Lung (tissue), 16 donors: ENCODE data around the gene TMC1. TPM values are rescaled to one million over a fixed set of nuclear protein-coding genes. Genes with fewer than 3 reads are reported as not detected.
"Not testable (repeated sequence)": the region's sequence is repeated elsewhere in the genome, so short reads cannot be mapped to it uniquely, and the experiment has no call there.

ENCODE experiments used
- ATAC-seq: fragments of 200-7000 bp; cut with Tn5 transposase; one replicate; pipeline ENCODE4 v1.9.1; 2020; ENCODE audit warnings: moderate number of reproducible peaks; ENCODE audit not compliant: insufficient read depth, low FRiP score
- DNase-seq, 3 donors: peaks; one replicate each; pipeline ENCODE4 v3.0.0-alpha.2; 2013 to 2017
- H3K27ac ChIP-seq, 2 donors: one replicate each; pipeline ENCODE4 v1.5.1; 2013; ENCODE audit warnings: mild to moderate bottlenecking in 2 of 2, moderate library complexity in 2 of 2, control low read depth in 1 of 2, inconsistent platforms in 1 of 2, low read depth in 1 of 2, low read length in 1 of 2
- H3K27me3 ChIP-seq, 3 donors: one replicate each; pipeline ENCODE4 v1.5.1; 2013; ENCODE audit warnings: low read length in 2 of 3; ENCODE audit not compliant: control insufficient read depth in 3 of 3, insufficient read depth in 3 of 3
- H3K36me3 ChIP-seq, 4 donors: one replicate each; pipeline ENCODE4 v1.5.1; 2013; ENCODE audit warnings: low read length in 4 of 4, mild to moderate bottlenecking in 1 of 4, moderate library complexity in 1 of 4; ENCODE audit not compliant: control insufficient read depth in 4 of 4, insufficient read depth in 4 of 4
- H3K4me1 ChIP-seq, 5 donors: one replicate each; pipeline ENCODE4 v1.5.1; 2013; ENCODE audit warnings: low read length in 5 of 5, mild to moderate bottlenecking in 2 of 5, moderate library complexity in 1 of 5; ENCODE audit not compliant: control insufficient read depth in 5 of 5, insufficient read depth in 5 of 5
- H3K4me3 ChIP-seq: one replicate; pipeline ENCODE4 v1.5.1; 2013; ENCODE audit warnings: mild to moderate bottlenecking, control low read depth, moderate library complexity
- H3K9ac ChIP-seq, 2 donors: one replicate each; pipeline ENCODE4 v1.5.1; 2013; ENCODE audit warnings: low read length in 2 of 2, control low read depth in 1 of 2; ENCODE audit not compliant: insufficient read depth in 1 of 2
- H3K9me3 ChIP-seq, 4 donors: one replicate each; pipeline ENCODE4 v1.5.1; 2013; ENCODE audit warnings: low read length in 3 of 4, mild to moderate bottlenecking in 1 of 4, moderate library complexity in 1 of 4; ENCODE audit not compliant: control insufficient read depth in 4 of 4, insufficient read depth in 3 of 4
- CTCF ChIP-seq: IDR thresholded peaks from 2 replicates; pipeline ENCODE4 v1.5.1; 2012; ENCODE audit warnings: mild to moderate bottlenecking; ENCODE audit errors: control extremely low read depth, extremely low read depth
- WGBS, 2 donors: extraction: QIAGEN DNeasy Blood & Tissue Kit; methylation state at CpG; one replicate each; pipeline ENCODE4 v1.1.7; 2013; 5-methylcytosine and 5-hydroxymethylcytosine counted together
- long read RNA-seq, 5 donors: transcript quantifications; one replicate each; lab custom pipeline, GENCODE V29; 2026
- polyA plus RNA-seq, 2 donors: library from polyadenylated mRNA; stranded (reverse); fragments of 200-250 nt; gene quantifications; one replicate each; pipeline ENCODE4 v1.2.1, GENCODE V29; 2013
- total RNA-seq, 2 donors: library from RNA; depleted of rRNA in 1 of 2; stranded (reverse); fragments of >200 nt in 1 of 2; gene quantifications; one replicate each; pipeline ENCODE4 v1.2.1, GENCODE V29; 2014 to 2021
- donor health status: control.
- donor health status: control.
- donor health status: Bipolar disorder and iron deficiency.
- donor health status: healthy.
- donor health status: DM: yes; HTN: yes; CAD: no.

Gene TMC1
- under 1 TPM; 0.21 to 0.82 TPM for total RNA-seq
- polyA plus RNA-seq, result under 1 TPM in 1 of 2 donors, not detected in 1; 0.10 TPM
- long read RNA-seq, donor 1, result 0 reads
- long read RNA-seq, donor 2, result 0 reads
- long read RNA-seq, donor 3, result 0 reads
- long read RNA-seq, donor 4, result 0 reads
- long read RNA-seq, donor 5, result 0 reads

- not testable (repeated sequence) for H3K4me1 ChIP-seq, H3K9ac ChIP-seq, H3K27ac ChIP-seq, H3K27me3 ChIP-seq, ATAC-seq, H3K9me3 ChIP-seq, H3K36me3 ChIP-seq, H3K4me3 ChIP-seq, DNase-seq
- whole genome bisulfite sequencing, 2 donors, result 96 to 97% methylated on average over 17 of the region's 17 CpGs
Measured at GRCh38 chr9:72521416-72521815, at the start of gene TMC1. Gene TMC1, plus strand, starts transcription at chr9:72521608. Its CDS starts 127,041 bp downstream, at chr9:72648649.

GRCh38 chr9:72473474-72474261, 47.7 kb upstream of the TMC1 start:
- no peak for ATAC-seq
- H3K9me3 ChIP-seq, result no peaks in the 10 kb centered on the region
- no peak overlapping the region for H3K27ac ChIP-seq
- H3K36me3 ChIP-seq, result no peaks in the 10 kb centered on the region
- WGBS, 2 donors, result 37 to 59% methylated on average over 1 of the region's 1 CpG
- H3K27me3 ChIP-seq, result no peaks in the 10 kb centered on the region
- no peak for DNase-seq
- H3K9ac ChIP-seq, result no peak overlapping the region
- TF ChIP-seq CTCF, result no peak
- peaks cover 0 to 9% (median 3%) of the 10 kb centered on the region in 5 donors for H3K4me1 ChIP-seq
- H3K4me3 ChIP-seq, result no peak overlapping the region

GRCh38 chr9:72474676-72475075, 46.7 kb upstream of the TMC1 start:
- WGBS, 2 donors, result 80 to 88% methylated on average over 2 of the region's 2 CpGs
- DNase-seq, result peak in 1 of 3 donors; percentile 50
- no peak for ATAC-seq
- Histone ChIP-seq H3K4me3 (no peak overlapping the region), H3K27me3 (no peaks in the 10 kb centered on the region), H3K36me3 (no peaks in the 10 kb centered on the region), H3K27ac (no peak overlapping the region), H3K9ac (no peak overlapping the region), H3K4me1 (peaks cover 0 to 10% (median 3%) of the 10 kb centered on the region in 5 donors), H3K9me3 (no peaks in the 10 kb centered on the region)
- no peak for TF ChIP-seq CTCF

GRCh38 chr9:72476100-72476499, 45.3 kb upstream of the TMC1 start:
- ATAC-seq, result no peak
- no peak overlapping the region for H3K4me3 ChIP-seq
- no peak overlapping the region for H3K9ac ChIP-seq
- H3K27ac ChIP-seq, result no peak overlapping the region
- DNase-seq, result no peak
- no peak for TF ChIP-seq CTCF
- H3K4me1 ChIP-seq, result peaks cover 0 to 11% (median 3%) of the 10 kb centered on the region in 5 donors
- 86 to 92% methylated on average over 3 of the region's 3 CpGs for WGBS, 2 donors
- H3K27me3 ChIP-seq, result no peaks in the 10 kb centered on the region
- no peaks in the 10 kb centered on the region for H3K36me3 ChIP-seq
- no peaks in the 10 kb centered on the region for H3K9me3 ChIP-seq
